Type B pancreatic cell (in vitro differentiated cells): Measurements from ENCODE around the gene IMPG1. TPM values are rescaled to one million over a fixed set of nuclear protein-coding genes. Genes with fewer than 3 reads are reported as not detected.

Experiments
- DNase-seq: peaks from one replicate; pipeline ENCODE4 v3.0.0; 2021; ENCODE audit warnings: mixed read lengths; ENCODE audit not compliant: unreplicated experiment; ENCODE audit errors: extremely low spot score
- H3K27ac Mint-ChIP-seq: 2 replicates; pipeline ENCODE4 v1.8.0; 2021; ENCODE audit warnings: mild to moderate bottlenecking, mixed read lengths
- H3K27me3 Mint-ChIP-seq: 2 replicates; pipeline ENCODE4 v1.8.0; 2021; ENCODE audit warnings: mixed read lengths
- H3K36me3 Mint-ChIP-seq: 2 replicates; pipeline ENCODE4 v1.8.0; 2021; ENCODE audit warnings: mixed read lengths
- H3K4me1 Mint-ChIP-seq: one replicate; pipeline ENCODE4 v1.8.0; 2021; ENCODE audit warnings: mixed read lengths; ENCODE audit not compliant: unreplicated experiment
- H3K4me3 Mint-ChIP-seq: 2 replicates; pipeline ENCODE4 v1.8.0; 2021; ENCODE audit warnings: mild to moderate bottlenecking, mixed read lengths
- H3K9me3 Mint-ChIP-seq: 2 replicates; pipeline ENCODE4 v1.8.0; 2021; ENCODE audit warnings: mixed read lengths
- CTCF ChIP-seq: fragments of 200-600 bp; sonication (generic); conservative IDR thresholded peaks from 2 replicates; pipeline ENCODE4 v1.5.0; 2021; ENCODE audit warnings: antibody characterized with exemption, mild to moderate bottlenecking
- total RNA-seq: library from RNA; stranded (reverse); gene quantifications from 2 replicates; pipeline ENCODE4 v1.2.1, GENCODE V29; 2021; ENCODE audit warnings: low replicate concordance

IMPG1 gene
- total RNA-seq, 1 donor from 2014 or later, result not detected

GRCh38 chr6:76043690-76044089, 28.8 kb downstream of the IMPG1 start:
- H3K4me1 Mint-ChIP-seq, result no peaks in the 10 kb centered on the region
- DNase-seq, result no peak
- no peaks in the 10 kb centered on the region for H3K36me3 Mint-ChIP-seq
- no peak for TF ChIP-seq CTCF
- no peaks in the 10 kb centered on the region for H3K27me3 Mint-ChIP-seq
- H3K27ac Mint-ChIP-seq, result no peak overlapping the region
- H3K9me3 Mint-ChIP-seq, result no peaks in the 10 kb centered on the region
- H3K4me3 Mint-ChIP-seq, result no peak overlapping the region

- no peak for DNase-seq
- Mint-ChIP-seq H3K36me3 (no peaks in the 10 kb centered on the region), H3K27me3 (no peaks in the 10 kb centered on the region), H3K27ac (no peak overlapping the region), H3K9me3 (peaks cover 4% of the 10 kb centered on the region), H3K4me3 (no peak overlapping the region), H3K4me1 (no peaks in the 10 kb centered on the region)
- no peak for TF ChIP-seq CTCF
Measured at GRCh38 chr6:76035713-76036112, 36.7 kb downstream of the IMPG1 start.

GRCh38 chr6:76026101-76026500, 46.4 kb downstream of the IMPG1 start:
- no peaks in the 10 kb centered on the region for H3K27me3 Mint-ChIP-seq
- no peak for TF ChIP-seq CTCF
- no peak for DNase-seq
- H3K27ac Mint-ChIP-seq, result no peak overlapping the region
- no peaks in the 10 kb centered on the region for H3K4me1 Mint-ChIP-seq
- peaks cover 15% of the 10 kb centered on the region for H3K9me3 Mint-ChIP-seq
- H3K4me3 Mint-ChIP-seq, result no peak overlapping the region
- no peaks in the 10 kb centered on the region for H3K36me3 Mint-ChIP-seq

GRCh38 chr6:76014626-76015530, 57.6 kb downstream of the IMPG1 start:
- H3K9me3 Mint-ChIP-seq, result peaks cover 4% of the 10 kb centered on the region
- DNase-seq, result no peak
- no peak overlapping the region for H3K4me3 Mint-ChIP-seq
- no peaks in the 10 kb centered on the region for H3K27me3 Mint-ChIP-seq
- no peak for TF ChIP-seq CTCF
- H3K4me1 Mint-ChIP-seq, result peaks cover 13% of the 10 kb centered on the region
- H3K36me3 Mint-ChIP-seq, result no peaks in the 10 kb centered on the region
- H3K27ac Mint-ChIP-seq, result peak overlapping the region; percentile 51

- no peak for DNase-seq
- no peak overlapping the region for H3K27ac Mint-ChIP-seq
- H3K9me3 Mint-ChIP-seq, result no peaks in the 10 kb centered on the region
- H3K27me3 Mint-ChIP-seq, result no peaks in the 10 kb centered on the region
- no peaks in the 10 kb centered on the region for H3K4me1 Mint-ChIP-seq
- H3K36me3 Mint-ChIP-seq, result no peaks in the 10 kb centered on the region
- no peak overlapping the region for H3K4me3 Mint-ChIP-seq
- no peak for TF ChIP-seq CTCF
Measured at GRCh38 chr6:76004202-76004601, 68.3 kb downstream of the IMPG1 start.
